GM21360 (cell line): ENCODE results near the gene GNG2.

ENCODE experiments used
- ATAC-seq: cut with Tn5 transposase; IDR thresholded peaks from one replicate; pipeline ENCODE4 v1.9.1; 2021; ENCODE audit warnings: mild to moderate bottlenecking, moderate library complexity; ENCODE audit not compliant: unreplicated experiment

The GNG2 gene

GRCh38 chr14:51989293-51990234 is 129.2 kb downstream of the GNG2 start, which contains the start of gene RTRAF:
RTRAF (plus strand) TSS chr14:51989546; CDS start chr14:51989640, 94 bp downstream.
- peak; percentile 85 for ATAC-seq

GRCh38 chr14:51990488-51990887 is 130.1 kb downstream of the GNG2 start:
- ATAC-seq = no peak

- no peak for ATAC-seq
Observed at GRCh38 chr14:51993285-51993920, 133.0 kb downstream of the GNG2 start.

- no peak for ATAC-seq
Observed at GRCh38 chr14:51996148-51996746, 135.8 kb downstream of the GNG2 start.

GRCh38 chr14:51998348-51998747 is 137.9 kb downstream of the GNG2 start:
- no peak for ATAC-seq

GRCh38 chr14:51999084-51999483 is 138.7 kb downstream of the GNG2 start:
- ATAC-seq = no peak

GRCh38 chr14:52000019-52000582 is 139.7 kb downstream of the GNG2 start:
- no peak for ATAC-seq

- ATAC-seq = no peak
Observed at GRCh38 chr14:52000696-52001095, 140.3 kb downstream of the GNG2 start.

GRCh38 chr14:52002542-52002941 is 142.1 kb downstream of the GNG2 start:
- ATAC-seq = no peak

GRCh38 chr14:52003324-52003723 is 142.9 kb downstream of the GNG2 start:
- no peak for ATAC-seq

- ATAC-seq = no peak
Observed at GRCh38 chr14:52005625-52006024, 145.2 kb downstream of the GNG2 start.

- no peak for ATAC-seq
Observed at GRCh38 chr14:52006361-52006760, 145.9 kb downstream of the GNG2 start.

- ATAC-seq = no peak
Observed at GRCh38 chr14:52007211-52007610, 146.8 kb downstream of the GNG2 start.

- ATAC-seq = no peak
Observed at GRCh38 chr14:52007637-52008036, 147.2 kb downstream of the GNG2 start.

GRCh38 chr14:52008136-52008535 is 147.7 kb downstream of the GNG2 start:
- no peak for ATAC-seq

- ATAC-seq = no peak
Observed at GRCh38 chr14:52010173-52010693, 149.8 kb downstream of the GNG2 start.

- ATAC-seq = no peak
Observed at GRCh38 chr14:52011523-52011922, 151.1 kb downstream of the GNG2 start.

- ATAC-seq = no peak
Observed at GRCh38 chr14:52012635-52013034, 152.2 kb downstream of the GNG2 start.

GRCh38 chr14:52013984-52014600 is 153.7 kb downstream of the GNG2 start:
- no peak for ATAC-seq

GRCh38 chr14:52014601-52015267 is 154.3 kb downstream of the GNG2 start:
- no peak for ATAC-seq
